GM21723 (cell line): ENCODE results near the gene CAPN5.

ENCODE experiments used
- ATAC-seq: cut with Tn5 transposase; IDR thresholded peaks from one replicate; pipeline ENCODE4 v1.9.1; 2021; ENCODE audit warnings: mild to moderate bottlenecking, moderate library complexity; ENCODE audit not compliant: unreplicated experiment

Gene CAPN5

GRCh38 chr11:77146261-77147035, 79.7 kb downstream of the CAPN5 start:
- ATAC-seq: no peak

GRCh38 chr11:77147036-77147315, 80.2 kb downstream of the CAPN5 start:
- ATAC-seq: no peak

- ATAC-seq: no peak
Observed at GRCh38 chr11:77147668-77148321, 81.0 kb downstream of the CAPN5 start.

GRCh38 chr11:77148963-77149715, 82.4 kb downstream of the CAPN5 start:
- ATAC-seq: no peak

GRCh38 chr11:77149716-77150392, 83.1 kb downstream of the CAPN5 start:
- ATAC-seq: no peak

- no peak for ATAC-seq
Observed at GRCh38 chr11:77150836-77151235, 84.1 kb downstream of the CAPN5 start.

GRCh38 chr11:77151804-77152509, 85.2 kb downstream of the CAPN5 start:
- ATAC-seq: no peak

- no peak for ATAC-seq
Observed at GRCh38 chr11:77152846-77153245, 86.1 kb downstream of the CAPN5 start.

- ATAC-seq: no peak
Observed at GRCh38 chr11:77153276-77154185, 86.8 kb downstream of the CAPN5 start.

GRCh38 chr11:77154381-77155081, 87.8 kb downstream of the CAPN5 start:
- ATAC-seq: no peak

- ATAC-seq: no peak
Observed at GRCh38 chr11:77155082-77155475, 88.3 kb downstream of the CAPN5 start.

GRCh38 chr11:77155556-77156130, 88.9 kb downstream of the CAPN5 start:
- no peak for ATAC-seq

- ATAC-seq: no peak
Observed at GRCh38 chr11:77156396-77157195, 89.8 kb downstream of the CAPN5 start.

- no peak for ATAC-seq
Observed at GRCh38 chr11:77158041-77158695, 91.4 kb downstream of the CAPN5 start.

- ATAC-seq: no peak
Observed at GRCh38 chr11:77159219-77159936, 92.6 kb downstream of the CAPN5 start.

- no peak for ATAC-seq
Observed at GRCh38 chr11:77159937-77160495, 93.2 kb downstream of the CAPN5 start.

- ATAC-seq: no peak
Observed at GRCh38 chr11:77163271-77163670, 96.5 kb downstream of the CAPN5 start.
